ENCODE results near the gene SCNN1A. TPM values are rescaled to one million over a fixed set of nuclear protein-coding genes. Genes with fewer than 3 reads are reported as not detected.

SCNN1A gene
- total RNA-seq, 1 experiment from 2014 or later: 17.1 TPM

DNA sequence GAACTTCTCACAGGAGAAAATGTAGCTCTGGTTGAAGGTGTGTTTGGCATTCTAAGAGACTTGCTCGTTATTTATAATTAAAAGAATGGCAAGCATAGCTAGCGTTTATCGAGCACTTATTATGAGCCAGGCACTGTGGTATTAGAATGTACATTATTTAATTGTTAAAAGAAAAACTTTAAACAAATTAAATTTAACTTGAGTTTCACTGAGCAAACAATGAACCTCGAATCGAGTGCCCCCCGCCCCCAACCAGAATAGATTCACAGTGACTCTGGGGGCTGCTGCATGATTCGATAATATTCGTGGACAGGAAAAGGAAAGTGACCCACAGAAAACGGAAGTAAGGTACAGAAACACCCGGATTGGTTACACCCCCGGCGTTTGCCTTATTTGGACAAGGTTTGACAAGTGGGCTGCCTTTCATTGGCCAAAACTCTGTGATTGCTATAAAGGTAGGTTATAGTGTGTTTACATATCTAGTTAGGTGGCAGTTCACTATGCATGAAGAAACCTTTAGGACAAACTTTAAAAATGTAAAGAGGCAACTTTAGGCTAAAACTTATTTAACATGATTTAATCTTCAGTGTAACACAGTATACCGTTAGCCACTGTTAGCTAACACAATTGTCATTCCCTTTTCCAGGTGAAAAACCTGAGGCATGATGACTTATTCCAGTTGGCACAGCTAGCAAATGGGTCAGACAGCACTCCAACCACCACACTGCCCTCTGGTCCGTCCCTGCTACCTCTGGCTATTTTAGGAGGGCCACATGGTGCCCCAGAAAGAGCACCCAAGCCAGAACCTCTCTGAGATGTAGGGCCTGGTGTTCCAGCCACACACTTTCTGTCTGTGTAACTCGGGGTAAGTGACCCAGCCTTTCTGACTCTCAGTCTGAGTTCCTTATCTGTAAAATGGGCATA is 7.1 kb downstream of the SCNN1A start:
- TF ChIP-seq TCF7L2 (IDR thresholded peaks at IDR 0.05; ENCODE audit: low read depth, low read length) (no peak), SIN3A (IDR thresholded peaks at IDR 0.05; ENCODE audit: borderline replicate concordance, insufficient read depth, low read depth, low read length) (no peak), POLR2AphosphoS5 (IDR thresholded peaks at IDR 0.05; ENCODE audit: low read depth, low read length) (no peak)
- TF ChIP-seq, protein P1, sequence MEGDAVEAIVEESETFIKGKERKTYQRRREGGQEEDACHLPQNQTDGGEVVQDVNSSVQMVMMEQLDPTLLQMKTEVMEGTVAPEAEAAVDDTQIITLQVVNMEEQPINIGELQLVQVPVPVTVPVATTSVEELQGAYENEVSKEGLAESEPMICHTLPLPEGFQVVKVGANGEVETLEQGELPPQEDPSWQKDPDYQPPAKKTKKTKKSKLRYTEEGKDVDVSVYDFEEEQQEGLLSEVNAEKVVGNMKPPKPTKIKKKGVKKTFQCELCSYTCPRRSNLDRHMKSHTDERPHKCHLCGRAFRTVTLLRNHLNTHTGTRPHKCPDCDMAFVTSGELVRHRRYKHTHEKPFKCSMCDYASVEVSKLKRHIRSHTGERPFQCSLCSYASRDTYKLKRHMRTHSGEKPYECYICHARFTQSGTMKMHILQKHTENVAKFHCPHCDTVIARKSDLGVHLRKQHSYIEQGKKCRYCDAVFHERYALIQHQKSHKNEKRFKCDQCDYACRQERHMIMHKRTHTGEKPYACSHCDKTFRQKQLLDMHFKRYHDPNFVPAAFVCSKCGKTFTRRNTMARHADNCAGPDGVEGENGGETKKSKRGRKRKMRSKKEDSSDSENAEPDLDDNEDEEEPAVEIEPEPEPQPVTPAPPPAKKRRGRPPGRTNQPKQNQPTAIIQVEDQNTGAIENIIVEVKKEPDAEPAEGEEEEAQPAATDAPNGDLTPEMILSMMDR (IDR thresholded peaks at IDR 0.05): no peak
- TF ChIP-seq, protein P2, sequence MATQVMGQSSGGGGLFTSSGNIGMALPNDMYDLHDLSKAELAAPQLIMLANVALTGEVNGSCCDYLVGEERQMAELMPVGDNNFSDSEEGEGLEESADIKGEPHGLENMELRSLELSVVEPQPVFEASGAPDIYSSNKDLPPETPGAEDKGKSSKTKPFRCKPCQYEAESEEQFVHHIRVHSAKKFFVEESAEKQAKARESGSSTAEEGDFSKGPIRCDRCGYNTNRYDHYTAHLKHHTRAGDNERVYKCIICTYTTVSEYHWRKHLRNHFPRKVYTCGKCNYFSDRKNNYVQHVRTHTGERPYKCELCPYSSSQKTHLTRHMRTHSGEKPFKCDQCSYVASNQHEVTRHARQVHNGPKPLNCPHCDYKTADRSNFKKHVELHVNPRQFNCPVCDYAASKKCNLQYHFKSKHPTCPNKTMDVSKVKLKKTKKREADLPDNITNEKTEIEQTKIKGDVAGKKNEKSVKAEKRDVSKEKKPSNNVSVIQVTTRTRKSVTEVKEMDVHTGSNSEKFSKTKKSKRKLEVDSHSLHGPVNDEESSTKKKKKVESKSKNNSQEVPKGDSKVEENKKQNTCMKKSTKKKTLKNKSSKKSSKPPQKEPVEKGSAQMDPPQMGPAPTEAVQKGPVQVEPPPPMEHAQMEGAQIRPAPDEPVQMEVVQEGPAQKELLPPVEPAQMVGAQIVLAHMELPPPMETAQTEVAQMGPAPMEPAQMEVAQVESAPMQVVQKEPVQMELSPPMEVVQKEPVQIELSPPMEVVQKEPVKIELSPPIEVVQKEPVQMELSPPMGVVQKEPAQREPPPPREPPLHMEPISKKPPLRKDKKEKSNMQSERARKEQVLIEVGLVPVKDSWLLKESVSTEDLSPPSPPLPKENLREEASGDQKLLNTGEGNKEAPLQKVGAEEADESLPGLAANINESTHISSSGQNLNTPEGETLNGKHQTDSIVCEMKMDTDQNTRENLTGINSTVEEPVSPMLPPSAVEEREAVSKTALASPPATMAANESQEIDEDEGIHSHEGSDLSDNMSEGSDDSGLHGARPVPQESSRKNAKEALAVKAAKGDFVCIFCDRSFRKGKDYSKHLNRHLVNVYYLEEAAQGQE (IDR thresholded peaks at IDR 0.05; ENCODE audit: insufficient read depth in 1 of 2, low read depth in 2 of 2, low read length in 1 of 2): no peak
- Histone ChIP-seq H3K4me1 (ENCODE audit: control insufficient read depth, insufficient read depth, low read length) (peaks cover 46% of the 10 kb centered on the region), H3K27me3 (ENCODE audit: control insufficient read depth, insufficient read depth, low read length) (no peaks in the 10 kb centered on the region), H3K4me3 (ENCODE audit: low read depth in 2 of 2, low read length in 2 of 2) (peak overlapping the region in 1 of 2 experiments; percentile 3; a peak in 1 of 4 replicates), H3K36me3 (ENCODE audit: control insufficient read depth, insufficient read depth, low read length) (no peaks in the 10 kb centered on the region), H3K9me3 (ENCODE audit: control insufficient read depth, insufficient read depth, low read depth, low read length) (no peaks in the 10 kb centered on the region), H3K27ac (ENCODE audit: low read length) (peak overlapping the region; percentile 93)
- intact Hi-C loops (cut with micrococcal nuclease; ENCODE audit: unreplicated experiment): no loop called here
- in situ Hi-C loops (cut with HindIII; ENCODE audit: low pct_unique_long_range_greater_than_20kb, low sequenced_read_pairs): no loop called here
- ChIA-PET POLR2A (interaction anchor here (0.6 to 0.7 kb wide), 2 partner anchors 39 to 166 kb away, joined by 3 to 9 read pairs; partner anchors contain the start of gene GAPDH), CTCF (no interaction called here)
- ATAC-seq (peak; percentile 11; the same call in 1 of the 2 replicates), DNase-seq (ENCODE audit: low read depth, low spot score) (no peak)
- BruUV-seq (replicated peaks): no TSS peak

DNA sequence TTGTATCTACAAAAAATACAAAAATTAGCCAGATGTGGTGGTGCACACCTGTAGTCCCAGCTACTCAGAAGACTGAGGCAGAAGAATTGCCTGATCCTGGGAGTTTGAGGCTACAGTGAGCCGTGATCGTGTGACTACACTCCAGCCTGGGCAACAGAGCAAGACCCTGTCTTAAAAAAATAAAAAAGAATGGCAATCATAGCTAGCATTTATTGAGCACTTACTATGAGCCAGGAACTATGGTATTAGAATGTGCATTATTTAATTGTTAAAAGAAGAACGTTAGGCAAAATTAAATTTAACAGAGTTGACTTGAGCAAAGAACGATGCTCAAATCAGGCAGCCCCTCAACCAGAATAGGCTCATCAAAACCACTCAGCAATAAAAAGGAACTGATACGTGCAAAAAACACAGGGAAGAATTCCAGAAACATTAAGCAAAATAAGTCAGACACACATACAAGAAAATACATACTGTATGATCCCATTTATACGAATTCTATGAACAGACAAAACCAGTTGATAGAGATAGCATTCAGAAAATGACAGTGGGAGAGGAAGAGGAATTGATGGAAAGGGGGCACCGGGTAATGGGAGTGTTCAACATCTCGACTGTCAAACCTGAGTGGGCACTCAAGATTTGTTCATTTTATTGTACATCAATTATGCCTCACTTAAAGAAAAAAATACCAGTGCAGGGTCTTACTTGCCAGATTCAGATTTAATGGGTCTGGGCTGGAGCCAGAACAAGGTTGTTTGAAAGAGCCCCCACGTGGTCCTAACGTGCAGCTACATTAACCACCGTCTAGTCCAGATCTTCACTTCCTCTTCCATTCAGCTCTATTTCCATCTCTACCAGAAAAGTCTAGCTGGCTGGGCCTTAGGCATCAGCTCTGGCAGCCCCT is 8.0 kb downstream of the SCNN1A start:
- TF ChIP-seq TCF7L2 (IDR thresholded peaks at IDR 0.05; ENCODE audit: low read depth, low read length): no peak
- TF ChIP-seq, protein P2 (IDR thresholded peaks at IDR 0.05; ENCODE audit: insufficient read depth in 1 of 2, low read depth in 2 of 2, low read length in 1 of 2): no peak
- TF ChIP-seq, protein P1 (IDR thresholded peaks at IDR 0.05): no peak; the same call in 1 of the 2 replicates
- TF ChIP-seq POLR2AphosphoS5 (IDR thresholded peaks at IDR 0.05; ENCODE audit: low read depth, low read length): no peak
- no peak for TF ChIP-seq SIN3A (IDR thresholded peaks at IDR 0.05; ENCODE audit: borderline replicate concordance, insufficient read depth, low read depth, low read length)
- CTCF ChIA-PET: no interaction called here
- no peak for ATAC-seq
- no peak for DNase-seq (ENCODE audit: low read depth, low spot score)
- no TSS peak for BruUV-seq (replicated peaks)
- Histone ChIP-seq H3K27ac (ENCODE audit: low read length) (peak overlapping the region; percentile 93), H3K9me3 (ENCODE audit: control insufficient read depth, insufficient read depth, low read depth, low read length) (no peaks in the 10 kb centered on the region), H3K36me3 (ENCODE audit: control insufficient read depth, insufficient read depth, low read length) (no peaks in the 10 kb centered on the region), H3K27me3 (ENCODE audit: control insufficient read depth, insufficient read depth, low read length) (no peaks in the 10 kb centered on the region), H3K4me3 (ENCODE audit: low read depth in 2 of 2, low read length in 2 of 2) (peak overlapping the region in 1 of 2 experiments; percentile 3; a peak in 1 of 4 replicates), H3K4me1 (ENCODE audit: control insufficient read depth, insufficient read depth, low read length) (peaks cover 41% of the 10 kb centered on the region)
- intact Hi-C loops (cut with micrococcal nuclease; ENCODE audit: unreplicated experiment): no loop called here
- in situ Hi-C loops (cut with HindIII; ENCODE audit: low pct_unique_long_range_greater_than_20kb, low sequenced_read_pairs): no loop called here
- POLR2A ChIA-PET: no interaction called here
